HepG2 (cell line): ENCODE data around the gene ASAP2. TPM values are rescaled to one million over a fixed set of nuclear protein-coding genes. Genes with fewer than 3 reads are reported as not detected.

Experiments used
- ATAC-seq: fragments of 200-7000 bp; cut with Tn5 transposase; 3 replicates; pipeline ENCODE4 v1.9.1; 2020; ENCODE audit warnings: mild to moderate bottlenecking, moderate library complexity
- BruUV-seq: library from RNA; stranded (reverse); fragments of 400-500 nt; replicated peaks from 2 replicates; lab custom pipeline; 2021; lab: Mats Ljungman, UMichigan
- CTCF ChIA-PET: fragments of 300-600 bp; formaldehyde crosslinking; extraction: SDS; loops from one replicate; lab custom pipeline; 2021; ENCODE audit warnings: low total read pairs, inconsistent platforms, low intra/inter-chr PET ratio; lab: Yijun Ruan, JAX
- POLR2A ChIA-PET: fragments of 350-600 bp; sonication (Branson Sonifier 250); formaldehyde crosslinking; loops from one replicate; lab custom pipeline; 2020; ENCODE audit warnings: antibody characterized with exemption, inconsistent platforms; lab: Yijun Ruan, JAX
- DNase-seq: peaks from one replicate; pipeline ENCODE4 v3.0.0-alpha.2; 2015; ENCODE audit warnings: low spot score
- FAIRE-seq: peaks from 3 replicates; lab custom pipeline; 2011; peaks lifted over from hg19 to GRCh38; lab: Jason Lieb, UNC
- H2AFZ ChIP-seq: one replicate; pipeline ENCODE4 v1.6.1; 2011; ENCODE audit warnings: low read length, inconsistent platforms
- H3K27ac ChIP-seq: fragments of 300-600 bp; 3 replicates; pipeline ENCODE4 v1.8.0; 2011; ENCODE audit warnings: mixed run types, mild to moderate bottlenecking, mixed read lengths, low read length, inconsistent platforms; ENCODE audit not compliant: insufficient read depth; ENCODE audit errors: extremely low read length
- H3K27me3 ChIP-seq, 2 experiments: fragments of 200-600 bp in 1 of 2; 2 replicates in 1 of 2; 3 replicates in 1 of 2; pipeline versions ENCODE4 v1.6.0 to v1.8.0; 2011; ENCODE audit warnings: low read length in 2 of 2, mild to moderate bottlenecking in 2 of 2, moderate library complexity in 2 of 2, inconsistent platforms in 1 of 2; ENCODE audit not compliant: insufficient read depth in 2 of 2, control insufficient read depth in 1 of 2
- H3K36me3 ChIP-seq, 2 experiments: fragments of 200-600 bp in 1 of 2; replicated peaks in 1 of 2; 2 replicates in 1 of 2; 3 replicates in 1 of 2; pipeline versions ENCODE4 v1.5.1 to v1.8.0; 2011; ENCODE audit warnings: low read length in 2 of 2, inconsistent platforms in 1 of 2; ENCODE audit not compliant: insufficient read depth in 2 of 2, control insufficient read depth in 1 of 2
- H3K4me1 ChIP-seq: 2 replicates; pipeline ENCODE4 v1.5.1; 2012; ENCODE audit warnings: low read length, inconsistent platforms; ENCODE audit not compliant: insufficient read depth
- H3K4me2 ChIP-seq: 2 replicates; pipeline ENCODE4 v1.6.0; 2011; ENCODE audit warnings: low read depth, low read length, inconsistent platforms
- H3K4me3 ChIP-seq, 3 experiments: fragments of 200-600 bp in 1 of 3; sonication (generic), shearing (Covaris generic) in 1 of 3; replicated peaks in 1 of 3; 2 replicates each; pipeline ENCODE4 v1.5.1; 2011 to 2016; ENCODE audit warnings: low read length in 3 of 3, inconsistent platforms in 2 of 3, low read depth in 2 of 3, mild to moderate bottlenecking in 2 of 3, control low read depth in 1 of 3, mixed read lengths in 1 of 3; ENCODE audit not compliant: insufficient read depth in 1 of 3
- H3K79me2 ChIP-seq: one replicate; pipeline ENCODE4 v1.6.1; 2011; ENCODE audit warnings: low read length, inconsistent platforms; ENCODE audit not compliant: insufficient read depth
- H3K9ac ChIP-seq: 2 replicates; pipeline ENCODE4 v1.6.0; 2011; ENCODE audit warnings: mild to moderate bottlenecking, low read depth, low read length, inconsistent platforms; ENCODE audit not compliant: insufficient read depth
- H3K9me3 ChIP-seq: 2 replicates; pipeline ENCODE4 v1.5.1; 2012; ENCODE audit warnings: mild to moderate bottlenecking, low read length
- H4K20me1 ChIP-seq: 2 replicates; pipeline ENCODE4 v1.6.0; 2011; ENCODE audit warnings: inconsistent platforms, mild to moderate bottlenecking, low read length, moderate library complexity; ENCODE audit not compliant: insufficient read depth
- BHLHE40 ChIP-seq: IDR thresholded peaks from 2 replicates; pipeline ENCODE4 v1.6.1; 2011; ENCODE audit warnings: low read length, improper control_type of control experiment
- CREBL2 ChIP-seq: sonication (generic); formaldehyde crosslinking; IDR thresholded peaks from 2 replicates; pipeline ENCODE4 v1.8.1; 2023; ENCODE audit warnings: missing genetic modification reagents, mild to moderate bottlenecking, borderline replicate concordance
- FIP1L1 ChIP-seq: fragments of 200-400 bp; formaldehyde crosslinking; IDR thresholded peaks from 2 replicates; pipeline ENCODE4 v1.6.1; 2018; ENCODE audit warnings: low read depth, mild to moderate bottlenecking, low read length, moderate library complexity, borderline replicate concordance; ENCODE audit not compliant: insufficient read depth
- FOXK1 ChIP-seq: sonication (generic); formaldehyde crosslinking; IDR thresholded peaks from 2 replicates; pipeline ENCODE4 v1.4.0; 2020; ENCODE audit warnings: low read depth, missing genetic modification reagents, borderline replicate concordance
- FUBP1 ChIP-seq: sonication (generic); formaldehyde crosslinking; IDR thresholded peaks from 2 replicates; pipeline ENCODE4 v1.5.1; 2020; ENCODE audit warnings: missing genetic modification reagents, mild to moderate bottlenecking, borderline replicate concordance
- KLF12 ChIP-seq: sonication (generic); formaldehyde crosslinking; IDR thresholded peaks from 2 replicates; pipeline ENCODE4 v1.4.0; 2020; ENCODE audit warnings: missing genetic modification reagents, borderline replicate concordance
- PHF20 ChIP-seq: sonication (generic); formaldehyde crosslinking; IDR thresholded peaks from 2 replicates; pipeline ENCODE4 v1.5.0; 2020; ENCODE audit warnings: mild to moderate bottlenecking, missing genetic modification reagents
- YY1 ChIP-seq: IDR thresholded peaks from 2 replicates; pipeline ENCODE4 v1.6.1; 2011; ENCODE audit warnings: low read length, low read depth, moderate library complexity, mild to moderate bottlenecking; ENCODE audit not compliant: insufficient read depth, insufficient replicate concordance
- ZNF207 ChIP-seq: fragments of 450-650 bp; IDR thresholded peaks from 2 replicates; pipeline ENCODE4 v1.6.1; 2016; ENCODE audit warnings: antibody characterized with exemption, borderline replicate concordance
- ZNF326 ChIP-seq: sonication (generic); formaldehyde crosslinking; IDR thresholded peaks from 2 replicates; pipeline ENCODE4 v1.4.0; 2020; ENCODE audit warnings: missing genetic modification reagents, borderline replicate concordance
- ZNF570 ChIP-seq: sonication (generic); formaldehyde crosslinking; IDR thresholded peaks from 2 replicates; pipeline ENCODE4 v1.4.0; 2020; ENCODE audit warnings: mild to moderate bottlenecking, missing genetic modification reagents, borderline replicate concordance
- WGBS: methylation state at CpG from one replicate; pipeline ENCODE4 v1.1.6; 2017; ENCODE audit warnings: low lambda C conversion rate; 5-methylcytosine and 5-hydroxymethylcytosine counted together
- in situ Hi-C: cut with HindIII; loops from 2 replicates; pipeline ENCODE4 v1.10.0; 2017; ENCODE audit warnings: low pct_unique_long_range_greater_than_20kb; ENCODE audit not compliant: extremely low pct_ligation_motif_present
- intact Hi-C: fragments of 100-400 bp; cut with micrococcal nuclease; formaldehyde crosslinking; loops from one replicate; pipeline ENCODE4 v1.10.0; 2022; ENCODE audit not compliant: unreplicated experiment
- polyA plus RNA-seq, 8 experiments: library from polyadenylated mRNA; depleted of rRNA in 3 of 8; stranded (reverse) in 7 of 8; unstranded in 1 of 8; fragments of >200 nt; fragmentation: Illumina TruSeq in 4 of 8; extraction: Trizol in 4 of 8; gene quantifications; 2 replicates each; pipeline versions ENCODE4 v1.2.1 to v1.2.3, GENCODE V29; 2011 to 2016; ENCODE audit warnings: low read depth in 4 of 8, missing spikeins in 1 of 8, mixed read lengths in 1 of 8; ENCODE audit not compliant: insufficient read depth in 1 of 8
- total RNA-seq, 5 experiments: library from RNA; depleted of rRNA; stranded (reverse); fragments of >200 nt; fragmentation: Illumina TruSeq; extraction: Trizol; gene quantifications; 2 replicates each; pipeline ENCODE4 v1.2.3, GENCODE V29; 2016; ENCODE audit warnings: low read depth in 1 of 5

ASAP2 gene
- total and polyA plus RNA-seq, 2 of the 13 experiments (the other 11 are each of a cell fraction or from before 2014, with no cell fraction given) = 7.3 to 22.3 TPM

GRCh38 chr2:9434489-9434888 is 227.9 kb downstream of the ASAP2 start (continued):
- TF ChIP-seq BHLHE40 (no peak), ZNF207 (no peak), KLF12 (CRISPR knock-in tag) (no peak), ZNF570 (no peak), PHF20 (no peak), FIP1L1 (no peak)
- TF ChIP-seq, all 625 proteins: peak for 0

- DNase-seq (no peak), FAIRE-seq (no peak), ATAC-seq (no peak)
- no peak overlapping the region for H3K4me3 ChIP-seq
- H3K27ac ChIP-seq = no peak overlapping the region
- ChIA-PET CTCF (no interaction called here), POLR2A (no interaction called here)
- no peak overlapping the region for H2AFZ ChIP-seq
- TF ChIP-seq ZNF326 (CRISPR knock-in tag) (no peak), FOXK1 (CRISPR knock-in tag) (no peak), CREBL2 (no peak), YY1 (no peak), FUBP1 (CRISPR knock-in tag) (no peak)
- 100% methylated on average over 1 of the region's 1 CpG for WGBS
- H3K36me3 ChIP-seq = peaks cover 17 to 64% of the 10 kb centered on the region in 2 experiments
- H3K9ac ChIP-seq = no peak overlapping the region
- H3K4me1 ChIP-seq = no peaks in the 10 kb centered on the region
- intact Hi-C loops (no loop called here), in situ Hi-C loops (loop anchor here (10.0 kb wide), 1 partner anchor 295 kb away; no protein-coding TSS in a partner anchor)
- no peaks in the 10 kb centered on the region for H3K79me2 ChIP-seq
- no TSS peak for BruUV-seq
- no peaks in the 10 kb centered on the region for H4K20me1 ChIP-seq
- H3K27me3 ChIP-seq = no peaks in the 10 kb centered on the region
- no peak overlapping the region for H3K4me2 ChIP-seq
- H3K9me3 ChIP-seq = no peaks in the 10 kb centered on the region
Measured at GRCh38 chr2:9439536-9439935, 232.9 kb downstream of the ASAP2 start.
